Adrenal gland (tissue), 5 donors: Measurements from ENCODE around the gene RASSF8.

Experiments used
- CTCF ChIP-seq, 6 experiments: fragments of 450-650 bp in 4 of 6; fragments of 200-600 bp in 2 of 6; sonication (generic) in 1 of 6; IDR thresholded peaks; 1 replicate in 5 of 6; 2 replicates in 1 of 6; pipeline versions ENCODE4 v1.5.1 to v1.8.0; 2016 to 2021; ENCODE audit warnings: antibody characterized with exemption in 6 of 6, mild to moderate bottlenecking in 2 of 6, moderate library complexity in 1 of 6
- POLR2A ChIP-seq, 2 donors: fragments of 450-650 bp; IDR thresholded peaks; one replicate each; pipeline ENCODE4 v1.6.1; 2017; ENCODE audit warnings: antibody characterized with exemption in 2 of 2, mild to moderate bottlenecking in 2 of 2, moderate library complexity in 1 of 2
- donor health status: DM: no; HTN: no; CAD: no.

DNA sequence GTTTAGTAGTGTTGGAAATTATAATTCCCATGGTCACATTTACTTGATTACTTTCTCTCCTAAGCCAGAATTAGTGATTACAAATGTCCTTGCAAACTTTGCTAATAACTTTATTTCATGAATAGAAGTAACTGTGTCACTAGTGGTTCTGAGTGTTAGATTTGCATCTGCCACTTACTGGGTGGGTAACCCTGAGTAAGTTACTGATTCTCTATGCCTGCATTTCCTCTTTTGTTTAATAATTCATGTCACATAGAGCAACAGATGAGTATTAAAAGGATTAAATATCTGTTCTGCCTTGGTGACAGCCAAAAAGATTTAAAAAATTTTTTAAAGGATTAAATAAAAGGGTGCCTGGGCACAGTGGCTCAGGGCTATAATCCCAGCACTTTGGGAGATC is 87.7 kb downstream of the RASSF8 start:
- TF ChIP-seq CTCF (IDR thresholded peaks at IDR 0.05) (no peak), POLR2A (IDR thresholded peaks at IDR 0.05) (no peak)
